SIG-M5 treated with dmso at 0.1 percent for 504 hours (cell line): ENCODE measurements around the gene COPS3.

Source experiments
- DNase-seq: peaks from one replicate; lab custom pipeline; 2025; ENCODE audit not compliant: unreplicated experiment; lab: John Stamatoyannopoulos, UW

Gene COPS3

GRCh38 chr17:17246879-17247278 lies 34.2 kb downstream of the COPS3 start:
- no peak for DNase-seq

- DNase-seq: no peak
These were observed 37.9 kb downstream of the COPS3 start for GRCh38 chr17:17243163-17243562.

- DNase-seq: no peak
These were observed 38.8 kb downstream of the COPS3 start for GRCh38 chr17:17242246-17242645.

- DNase-seq: no peak
These were observed 39.4 kb downstream of the COPS3 start for GRCh38 chr17:17241656-17242055.

- DNase-seq: no peak
These were observed 41.2 kb downstream of the COPS3 start for GRCh38 chr17:17239832-17240231.

GRCh38 chr17:17237026-17237799 lies 43.8 kb downstream of the COPS3 start, which contains the start of gene FLCN:
TSS of gene FLCN (minus strand) at chr17:17237168. CDS start at chr17:17228137, 9,031 bp downstream.
- peak; percentile 80 for DNase-seq

- no peak for DNase-seq
These were observed 44.6 kb downstream of the COPS3 start for GRCh38 chr17:17236295-17237025.

- DNase-seq: no peak
These were observed 45.6 kb downstream of the COPS3 start for GRCh38 chr17:17235212-17236174.

GRCh38 chr17:17232303-17232621 lies 48.8 kb downstream of the COPS3 start:
- DNase-seq: no peak

GRCh38 chr17:17231621-17232302 lies 49.3 kb downstream of the COPS3 start:
- no peak for DNase-seq

- DNase-seq: no peak
These were observed 51.3 kb downstream of the COPS3 start for GRCh38 chr17:17229416-17230384.

- DNase-seq: no peak
These were observed 52.3 kb downstream of the COPS3 start for GRCh38 chr17:17228521-17229279.

GRCh38 chr17:17227608-17228520 lies 53.2 kb downstream of the COPS3 start:
- DNase-seq: no peak

- no peak for DNase-seq
These were observed 54.4 kb downstream of the COPS3 start for GRCh38 chr17:17226451-17227265.

- no peak for DNase-seq
These were observed 55.1 kb downstream of the COPS3 start for GRCh38 chr17:17225901-17226300.

- DNase-seq: no peak
These were observed 56.9 kb downstream of the COPS3 start for GRCh38 chr17:17224137-17224536.

- no peak for DNase-seq
These were observed 57.3 kb downstream of the COPS3 start for GRCh38 chr17:17223736-17224135.
